Retinal pigment epithelial cell (primary cell): ENCODE measurements around the gene CITED2.
"Not testable (repeated sequence)": the region's sequence is repeated elsewhere in the genome, so short reads cannot be mapped to it uniquely, and the experiment has no call there.

Experiments used
- DNase-seq: peaks from one replicate; pipeline ENCODE4 v3.0.0-alpha.2; 2010; ENCODE audit warnings: low read depth
- H3K4me3 ChIP-seq: 2 replicates; pipeline ENCODE4 v1.5.1; 2011; ENCODE audit warnings: mild to moderate bottlenecking, low read length, control low read depth, moderate library complexity
- CTCF ChIP-seq: conservative IDR thresholded peaks from 2 replicates; pipeline ENCODE4 v1.5.1; 2011; ENCODE audit warnings: low read depth, low read length, control low read depth, inconsistent platforms

The CITED2 gene

GRCh38 chr6:139369568-139370282 is 4.7 kb downstream of the CITED2 start:
- peak; percentile 60 for TF ChIP-seq CTCF
- no peak overlapping the region for H3K4me3 ChIP-seq
- DNase-seq = no peak

- no peak overlapping the region for H3K4me3 ChIP-seq
- TF ChIP-seq CTCF = no peak
- no peak for DNase-seq
Measured at GRCh38 chr6:139369068-139369467, 5.4 kb downstream of the CITED2 start.

GRCh38 chr6:139368661-139369060 is 5.8 kb downstream of the CITED2 start:
- DNase-seq = no peak
- no peak for TF ChIP-seq CTCF
- no peak overlapping the region for H3K4me3 ChIP-seq

- DNase-seq = peak; percentile 91
- no peak overlapping the region for H3K4me3 ChIP-seq
- TF ChIP-seq CTCF = no peak
Measured at GRCh38 chr6:139367810-139368351, 6.6 kb downstream of the CITED2 start.

- TF ChIP-seq CTCF = no peak
- no peak overlapping the region for H3K4me3 ChIP-seq
- DNase-seq = no peak
Measured at GRCh38 chr6:139364982-139365379, 9.5 kb downstream of the CITED2 start.

- H3K4me3 ChIP-seq = no peak overlapping the region
- TF ChIP-seq CTCF = peak; percentile 44
- no peak for DNase-seq
Measured at GRCh38 chr6:139364302-139364981, 10.0 kb downstream of the CITED2 start.

GRCh38 chr6:139363797-139364196 is 10.7 kb downstream of the CITED2 start:
- H3K4me3 ChIP-seq, DNase-seq: not testable (repeated sequence)

- DNase-seq = not testable (repeated sequence)
Measured at GRCh38 chr6:139363123-139363522, 11.3 kb downstream of the CITED2 start.

More at GRCh38 chr6:139363123-139363522, 11.3 kb downstream of the CITED2 start:
- H3K4me3 ChIP-seq = not testable (repeated sequence)
